HG02938 (cell line): ENCODE results near the gene UNC5CL.
"Not testable (repeated sequence)": the region's sequence is repeated elsewhere in the genome, so short reads cannot be mapped to it uniquely, and the experiment has no call there.

Experiments used
- ATAC-seq: cut with Tn5 transposase; IDR thresholded peaks from one replicate; pipeline ENCODE4 v1.9.1; 2021; ENCODE audit warnings: mild to moderate bottlenecking, moderate library complexity; ENCODE audit not compliant: unreplicated experiment

UNC5CL gene

DNA sequence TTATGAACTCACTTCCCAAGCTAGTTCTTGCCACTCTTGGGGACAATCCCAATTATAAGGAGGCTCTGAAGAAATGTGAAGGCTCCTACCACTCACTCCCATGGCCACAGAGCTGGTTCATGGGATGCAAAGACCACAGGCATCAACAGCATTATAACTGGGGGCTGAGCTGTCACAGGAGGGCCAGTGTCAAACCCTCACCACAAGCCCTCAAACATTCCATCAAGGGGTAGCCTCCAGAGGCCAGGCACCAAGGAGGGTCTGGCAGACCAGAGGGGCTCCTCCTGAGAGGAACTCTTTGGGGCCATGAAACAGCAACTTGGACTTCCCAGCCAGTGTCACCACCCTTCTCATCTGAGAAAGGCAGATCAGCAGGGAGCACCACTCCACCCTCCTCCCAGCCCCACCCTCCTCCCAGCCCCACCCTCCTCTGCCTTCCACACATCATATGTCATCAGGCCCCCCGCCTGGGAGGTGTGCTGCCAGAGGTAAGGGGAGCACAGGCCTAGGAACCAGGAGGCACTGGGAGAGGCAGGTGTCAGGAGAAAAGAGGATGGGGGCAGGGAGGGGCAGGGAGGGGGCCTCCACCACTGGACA, 2.0 kb upstream of the UNC5CL start:
- ATAC-seq = no peak

DNA sequence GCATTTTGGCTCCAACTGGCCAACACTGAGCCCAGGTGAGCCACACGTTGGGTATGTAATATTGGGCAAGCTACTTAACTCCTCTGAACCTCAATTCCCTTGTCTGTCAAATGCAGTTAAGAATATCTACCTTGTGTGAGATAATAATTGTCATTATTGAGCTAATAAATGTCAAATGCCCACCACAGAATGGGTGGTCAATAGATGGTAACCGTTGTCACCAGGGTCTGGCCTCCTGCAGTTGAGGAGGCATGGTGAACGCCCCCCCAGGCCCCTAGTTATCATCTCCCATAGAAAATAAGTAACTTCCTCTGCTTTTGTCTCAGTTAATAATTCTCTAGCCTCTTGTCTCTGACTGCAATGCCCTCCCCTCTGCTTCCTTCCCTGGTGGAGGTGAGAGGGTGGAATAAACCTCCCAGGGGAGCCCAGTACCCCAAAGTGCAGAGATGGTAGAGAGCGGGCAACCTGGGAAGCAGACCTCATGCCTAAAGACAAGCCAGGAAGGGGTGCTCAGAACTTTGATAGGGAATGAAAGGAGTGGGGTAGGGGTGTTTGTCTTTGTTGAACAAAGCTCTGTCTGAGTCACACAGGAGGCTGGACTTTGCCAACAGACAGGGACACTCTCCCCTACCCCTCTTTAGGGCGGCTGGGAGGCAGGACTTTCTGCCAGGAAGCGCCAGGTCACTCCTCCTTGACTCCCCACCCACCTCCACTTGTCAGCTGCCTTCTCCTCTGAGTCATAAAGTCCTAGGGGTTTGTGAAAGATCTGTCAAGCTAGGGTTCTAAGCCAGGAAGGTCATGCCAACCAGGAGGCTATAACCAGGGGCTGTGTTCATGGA, 1.3 kb upstream of the UNC5CL start:
- ATAC-seq = no peak

DNA sequence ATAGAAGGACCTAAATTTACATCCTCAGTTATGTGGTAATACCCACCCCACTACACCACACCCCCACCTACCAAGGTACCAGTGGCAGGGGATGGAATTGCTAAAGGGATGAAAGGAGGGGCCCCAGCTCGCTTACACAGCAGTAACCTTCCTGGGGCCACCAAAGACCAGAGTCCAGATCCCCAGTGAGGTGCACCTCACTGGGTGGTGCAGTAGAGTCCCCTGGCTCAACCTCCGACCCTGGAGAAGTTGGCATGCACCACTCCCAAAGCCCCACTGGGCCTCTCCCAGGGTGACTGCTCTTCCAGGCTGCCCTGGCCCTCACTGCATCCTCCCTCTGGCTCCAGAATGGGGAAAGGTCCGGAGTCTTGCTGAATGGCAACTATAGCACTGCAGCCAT, 816 bp downstream of the UNC5CL start:
- no peak for ATAC-seq

DNA sequence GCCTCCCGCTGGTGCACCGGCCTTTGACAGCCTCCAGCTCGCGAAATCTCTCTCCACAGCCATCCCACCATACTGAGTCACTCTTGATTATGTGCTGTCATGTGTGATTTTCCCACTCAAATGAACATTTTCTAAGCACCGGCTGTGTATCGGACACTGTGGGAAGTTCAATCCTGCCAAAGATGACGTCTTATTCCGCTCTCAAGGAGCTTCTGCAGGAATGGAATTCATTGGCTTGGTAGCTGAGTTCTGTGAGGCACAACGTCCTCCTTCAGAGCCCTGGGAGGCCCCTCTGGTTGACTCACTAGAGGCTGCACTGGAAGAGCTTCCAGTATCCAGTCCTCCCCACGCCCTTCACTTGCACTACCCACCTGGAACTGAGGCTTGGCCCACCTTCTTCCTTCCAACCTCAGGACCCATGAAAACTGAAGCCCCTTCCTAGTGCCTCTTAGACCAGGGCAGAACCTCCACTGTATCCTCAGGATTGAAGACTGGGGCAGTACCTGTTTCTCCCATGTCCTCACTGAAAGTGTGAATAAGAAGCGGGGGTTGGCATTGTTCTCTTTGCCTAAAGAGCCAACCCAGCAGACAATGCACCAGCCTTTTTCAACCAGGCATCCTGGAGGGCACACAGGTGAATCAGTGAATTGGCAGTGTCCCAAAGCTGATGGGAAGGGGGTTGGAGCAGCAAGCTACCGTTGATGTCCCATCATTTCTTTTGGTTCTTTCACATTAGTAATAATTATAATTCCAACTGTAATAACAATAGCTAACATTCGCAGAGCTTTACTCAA, 1.7 kb downstream of the UNC5CL start:
- ATAC-seq = no peak

DNA sequence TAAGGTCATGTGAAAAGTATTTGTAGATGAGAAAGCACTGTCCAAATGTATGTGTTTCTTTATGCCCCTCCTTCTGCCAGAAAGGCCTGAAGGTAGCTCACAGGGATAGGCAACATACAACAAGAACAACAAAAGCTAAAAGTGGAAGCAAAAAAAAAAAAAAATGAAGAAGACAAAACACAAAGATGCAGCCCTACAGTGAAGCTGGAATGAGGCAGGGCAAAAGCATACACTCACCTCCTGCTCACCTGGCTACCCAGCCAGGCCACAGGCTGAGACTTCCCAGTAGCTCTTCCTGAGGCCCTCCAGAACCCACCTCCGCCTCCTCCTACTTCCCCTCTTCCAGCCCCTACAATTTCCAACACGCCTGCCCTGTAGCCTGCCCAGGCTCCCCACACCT, 2.4 kb downstream of the UNC5CL start:
- ATAC-seq = no peak

DNA sequence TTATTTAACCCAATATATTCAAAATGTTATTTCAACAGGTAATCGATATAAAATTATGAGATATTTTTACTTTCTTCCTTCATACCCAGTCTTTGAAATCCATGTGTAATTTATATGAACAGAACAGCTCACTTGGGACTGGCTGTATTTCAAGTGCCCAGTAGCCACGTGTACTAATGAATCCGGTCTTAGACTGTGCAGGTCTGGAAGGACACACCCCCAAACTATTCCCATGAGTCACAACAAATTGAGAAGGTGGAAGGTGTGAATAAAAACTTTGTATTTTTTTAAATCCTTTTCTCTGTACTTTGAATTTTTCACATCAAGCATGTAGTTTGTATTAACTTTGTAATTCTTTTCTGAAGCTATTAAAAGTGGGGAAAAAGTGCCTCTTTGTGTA, 2.8 kb downstream of the UNC5CL start:
- no peak for ATAC-seq

DNA sequence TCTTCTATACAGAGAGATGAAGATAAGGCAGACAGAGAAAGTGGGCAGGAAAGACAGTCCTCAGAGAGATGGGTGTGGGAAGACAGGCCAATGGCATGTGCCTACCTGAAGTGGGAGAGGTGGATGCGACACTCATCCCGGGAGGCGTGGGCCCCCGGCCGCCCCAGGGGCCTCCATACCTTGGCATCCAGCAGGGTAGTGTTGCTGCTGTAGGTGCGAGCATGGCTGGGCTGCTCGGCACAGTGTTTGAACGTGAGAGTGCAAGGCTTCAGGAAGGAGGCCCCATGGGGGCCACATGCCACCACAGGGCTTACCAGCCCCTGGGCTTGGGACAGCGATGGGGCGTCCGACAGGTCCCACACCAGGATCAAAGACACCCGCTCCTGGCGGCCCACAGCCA, 5.2 kb downstream of the UNC5CL start:
- no peak for ATAC-seq

DNA sequence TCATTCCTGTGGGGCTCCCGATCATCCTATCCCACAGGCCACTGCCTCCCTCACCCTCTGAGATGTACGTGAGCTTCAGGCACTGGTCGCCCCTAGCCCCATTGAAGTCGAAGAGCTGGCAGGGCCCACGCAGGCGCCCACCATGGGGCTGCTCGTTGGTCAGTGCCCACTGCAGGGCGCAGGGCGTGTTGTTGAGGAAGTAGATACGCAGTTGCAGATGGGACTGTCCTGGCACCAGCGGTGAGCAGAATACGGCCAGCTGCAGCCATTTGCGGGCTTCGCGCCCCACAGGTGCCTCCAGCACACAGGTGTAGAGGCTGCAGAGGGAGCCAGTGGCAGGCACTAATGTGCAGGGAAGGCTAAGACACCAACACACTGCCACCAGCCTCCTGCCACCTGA, 6.2 kb downstream of the UNC5CL start:
- ATAC-seq = no peak

DNA sequence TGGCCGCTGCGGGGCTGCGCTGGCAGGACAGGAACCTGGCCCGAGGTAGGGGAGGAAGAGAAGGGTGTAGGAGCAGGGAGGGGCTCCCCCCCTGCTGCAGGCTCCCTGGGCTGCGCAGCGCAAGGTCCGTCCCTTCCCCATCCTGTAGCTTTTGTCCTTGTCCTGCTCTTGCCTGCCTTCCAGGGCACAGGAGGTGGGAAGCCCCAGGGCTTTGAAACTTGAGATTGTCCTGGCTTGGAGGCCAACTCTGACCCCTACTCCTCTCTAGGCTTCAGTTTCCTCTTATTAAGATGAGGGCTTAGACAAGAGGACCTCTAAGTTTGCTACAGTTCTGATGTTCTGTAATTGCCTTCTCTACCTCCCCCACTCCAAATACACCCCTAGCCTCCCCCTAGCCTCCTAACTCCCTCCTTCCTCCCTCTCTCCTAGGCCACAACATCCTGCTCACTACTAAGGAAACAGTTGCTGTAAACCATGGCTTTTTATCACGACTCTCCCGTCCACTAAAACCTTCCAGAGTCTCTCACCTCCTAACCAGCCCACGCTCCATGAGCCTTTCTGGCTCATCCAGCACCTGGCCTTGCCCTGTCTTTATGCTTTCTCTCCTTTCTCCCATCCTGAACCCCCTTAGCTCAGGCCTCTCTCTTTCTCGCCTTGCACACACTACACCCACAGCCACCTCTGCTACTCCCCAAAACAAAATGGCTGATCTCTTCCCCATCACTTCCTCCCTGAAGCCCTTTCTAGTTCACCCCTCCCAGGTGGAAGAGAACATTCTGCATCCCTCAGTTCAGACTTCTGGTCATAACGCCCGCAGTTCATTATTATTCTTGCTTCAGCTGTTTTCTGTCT, 10.2 kb downstream of the UNC5CL start:
- peak; percentile 24 for ATAC-seq

DNA sequence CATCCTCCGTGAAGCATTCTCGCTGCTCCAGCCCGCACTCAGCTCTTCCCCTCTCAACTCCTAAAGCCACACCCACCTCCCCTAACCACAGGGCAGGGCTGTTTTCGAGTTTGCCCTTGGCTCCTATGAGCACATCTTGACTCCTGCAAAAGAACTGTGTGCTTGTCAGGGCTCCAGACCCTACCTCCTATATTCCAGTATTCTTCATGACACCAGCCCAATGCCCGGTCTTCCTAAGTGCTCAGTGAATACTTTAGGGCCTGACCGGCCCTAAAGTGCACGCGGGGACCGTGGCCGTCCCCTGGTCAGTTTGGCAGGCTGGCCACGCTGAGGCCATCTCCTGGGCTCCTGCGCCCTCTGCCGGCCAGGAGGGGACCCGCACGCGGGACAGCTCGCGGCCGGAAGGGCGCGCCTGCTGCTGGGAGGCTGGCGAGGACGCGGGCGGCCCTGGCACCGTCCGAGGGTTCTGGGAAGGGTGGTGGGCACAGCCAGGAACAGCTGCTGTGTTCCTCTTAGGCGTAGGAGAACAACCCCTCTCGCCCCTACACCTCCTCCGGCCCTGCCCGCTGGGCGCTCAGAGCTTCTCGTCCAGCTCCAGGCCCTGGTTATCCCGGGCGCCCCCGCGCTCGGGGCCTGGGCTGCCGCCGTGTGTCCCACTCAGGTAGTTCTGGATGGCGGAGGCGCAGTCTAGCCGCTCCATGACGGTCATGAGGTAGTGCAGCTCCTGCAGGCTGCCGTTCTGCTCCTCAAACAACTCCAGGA, 11.0 kb downstream of the UNC5CL start:
- peak; percentile 75 for ATAC-seq

DNA sequence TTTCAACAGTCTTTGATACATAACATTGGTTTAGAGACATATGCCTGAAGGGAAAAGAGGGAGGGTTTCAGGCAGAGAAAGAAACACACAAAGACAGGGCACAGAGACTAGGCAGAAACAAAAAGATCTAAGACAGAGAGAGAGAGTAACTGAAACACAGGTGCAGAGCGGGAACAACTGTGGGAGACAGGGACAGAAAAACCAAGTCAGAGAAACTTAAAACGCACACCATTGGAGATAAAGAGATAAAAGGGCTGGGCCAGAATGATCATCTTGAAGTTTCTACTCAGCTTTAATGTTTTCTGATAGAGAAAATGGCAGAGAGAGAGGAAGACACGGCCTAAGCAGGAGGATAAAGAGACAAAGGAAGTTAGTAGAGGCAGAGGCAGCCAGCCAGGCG, 11.8 kb downstream of the UNC5CL start:
- no peak for ATAC-seq

DNA sequence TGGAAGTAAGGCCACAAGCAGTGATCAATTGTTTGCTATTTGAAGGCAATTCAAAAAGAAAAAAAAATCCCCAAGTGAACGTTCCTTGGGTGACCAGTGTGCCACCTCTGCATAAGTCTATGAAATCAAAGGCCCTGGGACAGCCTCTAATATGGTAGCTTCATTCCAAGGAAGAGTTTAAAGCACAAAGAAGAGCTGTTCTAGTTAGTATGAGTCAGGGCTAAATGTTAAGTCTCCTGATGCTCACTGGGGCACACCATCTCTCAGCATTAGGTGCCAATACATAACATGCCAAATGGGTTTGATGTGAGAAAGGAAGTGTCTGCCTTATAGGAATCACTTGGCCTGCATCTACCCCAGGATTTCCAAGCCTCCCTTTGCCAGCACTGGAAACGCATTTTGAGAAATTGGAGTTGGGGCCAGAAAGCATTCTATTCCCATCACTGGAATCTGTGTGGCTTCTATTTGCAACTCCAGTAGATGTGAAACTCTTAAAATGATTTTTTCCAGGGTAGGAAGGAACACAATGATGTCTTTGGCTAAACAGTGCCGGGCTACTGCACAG, 13.0 kb downstream of the UNC5CL start:
- no peak for ATAC-seq

DNA sequence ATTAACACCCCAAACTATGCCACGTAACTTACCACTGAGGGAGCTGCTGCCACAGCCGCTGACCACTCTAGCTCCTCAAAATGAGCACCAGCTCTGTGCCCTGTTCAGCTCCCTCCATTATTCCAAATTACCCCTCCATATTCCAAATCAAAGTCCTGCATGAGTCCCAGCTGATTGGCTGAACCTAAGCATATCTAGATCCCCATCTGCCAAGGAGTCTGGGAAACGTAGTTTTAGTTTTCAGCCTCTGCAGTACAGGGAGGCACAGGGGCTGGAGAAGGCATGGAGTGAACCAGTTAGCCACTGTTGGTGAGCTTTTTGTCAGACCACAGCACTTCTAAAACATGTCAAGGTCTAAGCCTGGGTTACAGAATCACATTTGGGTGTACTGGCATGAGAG, 15.9 kb downstream of the UNC5CL start:
- no peak for ATAC-seq

DNA sequence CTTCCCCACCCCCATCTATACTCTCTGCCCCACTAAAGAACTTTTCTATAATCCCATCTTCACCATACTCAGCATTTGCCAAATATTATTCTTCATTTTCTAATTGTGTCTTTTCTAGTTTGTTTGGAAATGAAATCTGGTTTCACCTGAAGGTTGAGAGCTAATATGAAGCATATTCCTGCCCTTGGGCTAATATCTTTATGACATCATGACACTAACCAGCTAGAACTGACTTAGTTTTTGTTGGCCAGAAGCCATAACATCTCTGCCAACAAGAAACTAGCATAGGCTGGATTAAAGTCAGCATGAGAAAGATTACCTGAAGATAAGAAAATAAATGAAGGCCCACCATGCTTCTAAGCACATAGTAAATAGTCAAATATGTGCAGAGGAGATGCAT, 16.7 kb downstream of the UNC5CL start:
- no peak for ATAC-seq

DNA sequence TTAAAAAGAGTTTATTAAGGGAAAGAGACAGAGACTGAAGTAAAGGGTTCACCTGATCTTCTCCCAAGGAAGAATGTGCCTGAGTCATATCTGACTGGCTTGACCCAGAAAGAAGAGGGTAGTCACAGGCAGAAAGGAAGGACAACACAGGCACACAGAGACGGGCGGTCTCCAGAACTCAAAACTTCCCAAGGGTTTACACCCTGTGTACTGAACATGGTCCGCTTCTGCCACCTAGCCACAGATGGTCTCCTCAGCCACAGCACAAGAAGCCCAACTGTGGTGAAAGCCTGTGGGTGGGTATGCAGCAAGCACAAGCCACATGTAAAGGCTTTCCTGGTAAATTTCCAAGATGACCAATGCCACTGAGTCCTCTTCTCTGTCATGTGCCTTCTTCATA, 17.2 kb downstream of the UNC5CL start:
- no peak for ATAC-seq

DNA sequence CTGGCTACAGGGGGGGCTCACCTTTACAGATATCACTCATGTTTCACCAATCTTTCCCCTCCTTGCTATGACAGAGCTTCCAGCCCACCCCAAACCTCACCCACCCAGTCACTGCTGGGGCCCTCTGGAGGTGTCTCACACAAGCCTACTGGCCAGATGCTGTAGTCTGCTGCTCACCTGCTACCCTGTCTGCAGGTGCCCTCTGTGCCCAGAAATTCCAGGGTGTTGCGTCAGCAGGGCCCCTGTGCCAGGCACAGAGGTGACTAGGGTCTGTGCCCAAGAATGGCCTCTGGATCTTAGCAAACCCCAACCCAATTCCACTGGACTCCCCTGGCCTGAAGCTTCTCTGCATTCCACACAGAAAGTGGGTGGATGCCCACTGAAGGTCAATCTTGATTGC, 21.4 kb downstream of the UNC5CL start:
- no peak for ATAC-seq

DNA sequence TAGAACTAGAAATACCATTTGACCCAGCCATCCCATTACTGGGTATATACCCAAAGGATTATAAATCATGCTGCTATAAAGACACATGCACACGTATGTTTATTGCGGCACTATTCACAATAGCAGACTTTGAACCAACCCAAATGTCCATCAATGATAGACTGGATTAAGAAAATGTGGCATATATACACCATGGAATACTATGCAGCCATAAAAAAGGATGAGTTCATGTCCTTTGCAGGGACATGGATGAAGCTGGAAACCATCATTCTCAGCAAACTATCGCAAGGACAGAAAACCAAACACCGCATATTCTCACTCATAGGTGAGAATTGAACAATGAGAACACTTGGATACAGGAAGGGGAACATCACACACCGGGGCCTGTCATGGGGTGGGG, 23.2 kb downstream of the UNC5CL start:
- ATAC-seq = not testable (repeated sequence)

DNA sequence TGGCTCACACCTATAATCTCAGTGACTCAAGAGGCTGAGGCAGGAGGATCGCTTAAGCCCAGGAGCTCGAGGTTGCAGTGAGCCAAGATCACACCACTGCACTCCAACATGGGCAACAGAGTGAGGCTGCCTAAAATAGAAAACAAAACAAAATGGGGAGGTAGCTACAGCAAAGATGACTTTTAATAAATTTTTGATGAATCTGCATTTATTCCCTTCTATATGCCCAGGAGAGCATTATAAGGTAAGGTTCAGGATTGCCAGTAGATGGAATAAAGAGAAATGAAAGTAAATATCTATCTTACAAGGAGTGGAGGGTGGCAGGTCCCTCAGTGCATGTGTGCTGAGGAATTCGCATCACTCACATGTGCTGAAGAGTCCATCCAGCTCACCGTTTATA, 24.2 kb downstream of the UNC5CL start:
- ATAC-seq = no peak

DNA sequence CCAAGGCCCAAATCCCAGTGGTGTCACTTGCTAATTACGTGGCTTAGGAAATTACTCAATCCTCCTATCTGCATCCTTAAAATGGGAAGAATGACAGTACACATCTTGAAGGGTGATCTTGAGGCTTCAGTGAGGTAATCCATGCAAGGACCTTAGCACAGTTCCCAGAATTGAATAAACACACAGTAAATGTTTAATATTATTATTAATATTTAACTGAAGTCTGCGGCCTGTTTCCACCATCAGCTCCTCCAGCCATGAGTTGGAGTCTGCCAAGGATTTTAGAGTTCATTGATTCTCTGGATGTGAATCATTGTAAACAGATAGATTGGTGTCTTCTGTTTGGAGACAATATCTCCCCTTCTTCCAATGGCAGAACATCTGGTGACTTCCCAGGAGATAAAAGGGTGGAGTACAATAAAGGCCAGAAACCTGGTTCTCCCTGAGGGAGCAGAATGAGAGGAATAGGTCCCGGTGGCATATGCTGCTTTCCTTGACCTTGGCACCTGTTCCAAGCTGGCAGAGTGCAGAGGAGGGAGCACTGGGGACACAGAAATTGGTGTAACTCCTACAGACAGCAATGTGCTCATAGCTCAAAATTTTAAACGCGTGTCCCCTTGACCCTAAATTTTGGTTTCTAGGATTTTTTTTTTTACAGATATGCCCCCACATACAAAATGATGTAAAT, 25.4 kb downstream of the UNC5CL start:
- no peak for ATAC-seq
